ENCODE data around the gene CCNL1. TPM values are rescaled to one million over a fixed set of nuclear protein-coding genes. Genes with fewer than 3 reads are reported as not detected.

Gene CCNL1
- total and polyA plus RNA-seq, 2 of the 4 experiments (the other 2 are of a cell fraction) = 60.9 to 83.3 TPM

DNA sequence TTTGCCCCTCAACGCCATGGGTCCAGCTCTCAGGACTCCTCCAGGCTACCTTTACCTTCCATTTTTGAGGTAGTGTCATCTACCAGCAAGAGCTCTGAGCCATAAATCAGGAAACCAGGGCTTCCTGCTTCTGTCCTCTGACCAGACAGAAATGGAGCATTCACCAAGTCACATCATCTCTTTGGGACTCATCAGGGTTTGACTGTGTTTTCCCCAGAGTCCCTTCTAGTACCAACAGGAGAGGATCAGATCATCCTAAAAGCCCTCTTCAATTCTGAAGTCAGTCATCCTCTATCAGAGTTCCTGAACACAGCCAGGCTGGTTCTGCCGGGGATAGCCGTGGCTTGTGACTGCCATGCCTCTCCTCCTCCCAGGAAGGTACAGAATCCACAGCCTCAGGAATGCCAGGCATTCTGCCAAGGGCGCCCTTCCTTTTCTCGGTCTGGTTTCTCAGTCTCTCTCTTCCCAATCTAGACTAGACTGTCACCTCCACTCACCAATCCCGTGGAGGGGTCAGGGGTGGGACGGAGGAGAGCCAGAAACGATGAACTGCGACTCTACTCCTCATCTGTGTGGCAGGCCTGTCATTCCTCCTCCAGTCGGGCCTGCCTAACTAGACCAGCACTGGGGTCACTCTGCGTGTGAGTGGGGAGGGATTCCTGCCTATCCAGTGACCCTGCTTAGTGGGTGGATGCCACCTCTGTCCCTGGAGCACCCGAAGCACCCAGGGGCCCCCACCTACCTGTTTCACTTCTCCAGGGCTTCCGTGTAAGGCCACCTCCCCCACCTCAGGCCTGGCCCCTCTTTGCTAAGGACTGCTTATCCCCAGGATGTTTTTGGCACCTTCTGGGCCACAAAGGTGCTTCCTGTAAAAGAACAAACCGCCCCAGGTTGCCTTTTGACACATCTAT, 30.9 kb downstream of the CCNL1 start:
- peak overlapping the region; percentile 91 for H2AK9ac ChIP-seq (replicated peaks; ENCODE audit: low read depth, low read length, poor library complexity)
- peaks cover 33% of the 10 kb centered on the region for H3K4me1 ChIP-seq (ENCODE audit: control insufficient read depth, insufficient read depth, low read length)
- H4K5ac ChIP-seq (ENCODE audit: low read depth, low read length) = peak overlapping the region; percentile 40
- peak overlapping the region; percentile 69 for H4K91ac ChIP-seq (ENCODE audit: insufficient read depth, low read depth, low read length)
- 0 out of 2 replicates have a peak, but pooled peaks have one; percentile 13 for ATAC-seq (ENCODE audit: low read depth)
- peak overlapping the region; percentile 87 for H2BK120ac ChIP-seq (ENCODE audit: low read depth, low read length)
- no peaks in the 10 kb centered on the region for H3K79me1 ChIP-seq (ENCODE audit: low read depth in 1 of 2, low read length in 2 of 2)
- H2BK20ac ChIP-seq (ENCODE audit: low read depth, low read length) = peak overlapping the region; percentile 89
- peak overlapping the region; percentile 39; the same call in 1 of the 2 replicates for H3K27ac ChIP-seq (ENCODE audit: insufficient read depth, low read length)
- no peak overlapping the region for H3K4me3 ChIP-seq (ENCODE audit: insufficient read depth, low read depth, low read length)
- peak; percentile 30 for DNase-seq
- H3K23ac ChIP-seq (ENCODE audit: low read depth, low read length) = peak overlapping the region; percentile 63
- H2AFZ ChIP-seq (replicated peaks; ENCODE audit: low read length, poor library complexity) = peak overlapping the region; percentile 84
- peak overlapping the region; percentile 33; the same call in 1 of the 2 replicates for H3K18ac ChIP-seq (ENCODE audit: low read depth, low read length)
- H3K14ac ChIP-seq (replicated peaks; ENCODE audit: low read depth, low read length) = peak overlapping the region; percentile 34
- peak overlapping the region; percentile 53 to 77; a peak in 3 of 4 replicates for H4K8ac ChIP-seq (ENCODE audit: low read depth in 2 of 2, low read length in 2 of 2)
- H2BK15ac ChIP-seq (ENCODE audit: low read depth, low read length) = peak overlapping the region; percentile 79
- H3K27me3 ChIP-seq (ENCODE audit: control insufficient read depth, insufficient read depth, low read length) = no peaks in the 10 kb centered on the region
- no peaks in the 10 kb centered on the region for H4K20me1 ChIP-seq (ENCODE audit: insufficient read depth, low read length)
- H3K9me1 ChIP-seq (ENCODE audit: insufficient read depth, low read length) = peaks cover 39% of the 10 kb centered on the region
- ChIA-PET CTCF (interaction anchor here (1.1 kb wide), 1 partner anchor 37 kb away, joined by 3 read pairs; no protein-coding TSS in a partner anchor), POLR2A (ENCODE audit: unreplicated experiment) (no interaction called here)
- H2AK5ac ChIP-seq (ENCODE audit: low read depth, low read length) = peak overlapping the region; percentile 71
- no TSS peak for BruUV-seq (replicated peaks)
- peak overlapping the region; percentile 83 for H2BK5ac ChIP-seq (ENCODE audit: low read depth, low read length, poor library complexity, severe bottlenecking)
- H3K4ac ChIP-seq (ENCODE audit: low read depth, low read length) = peak overlapping the region; percentile 85
- intact Hi-C loops (cut with micrococcal nuclease) = no loop called here
- no peak overlapping the region for H3K9ac ChIP-seq (ENCODE audit: low read depth, low read length)
- no peak overlapping the region for H3K4me2 ChIP-seq (ENCODE audit: low read depth, low read length)
- no peaks in the 10 kb centered on the region for H3K36me3 ChIP-seq (ENCODE audit: control insufficient read depth, insufficient read depth, low read length)
- no peaks in the 10 kb centered on the region for H3K9me3 ChIP-seq (ENCODE audit: control insufficient read depth, insufficient read depth, low read length)
- in situ Hi-C loops (cut with MboI; ENCODE audit: low sequenced_read_pairs) = loop anchor here (5.0 to 25.0 kb wide), 2 partner anchors 37 to 1142 kb away; no protein-coding TSS in a partner anchor
- dilution Hi-C loops (cut with HindIII; ENCODE audit: low sequenced_read_pairs, unreplicated experiment) = no loop called here
- WGBS, 2 experiments (ENCODE audit: extremely low coverage in 2 of 2, insufficient read length in 1 of 2) = 33% methylated on average over 3 of the region's 14 CpGs; no CpG with 5 or more reads in 1 of the 2 experiments
- H3K56ac ChIP-seq (ENCODE audit: extremely low read depth, insufficient read depth, low read length) = peak overlapping the region; percentile 29; the same call in 1 of the 2 replicates
- TF ChIP-seq SMC3 (IDR thresholded peaks at IDR 0.05; ENCODE audit: low read depth, low read length) (no peak), MAZ (IDR thresholded peaks at IDR 0.05; ENCODE audit: borderline replicate concordance, low read depth, low read length) (no peak), BHLHE40 (IDR thresholded peaks at IDR 0.05; ENCODE audit: low read depth, low read length) (no peak), CHD1 (IDR thresholded peaks at IDR 0.05; ENCODE audit: low read depth, low read length) (no peak), MAFK (IDR thresholded peaks at IDR 0.05; ENCODE audit: low read depth, low read length) (no peak), MXI1 (IDR thresholded peaks at IDR 0.05; ENCODE audit: borderline replicate concordance, low read depth, low read length) (no peak), RCOR1 (IDR thresholded peaks at IDR 0.05; ENCODE audit: insufficient replicate concordance, low read length) (no peak), POLR2A (IDR thresholded peaks at IDR 0.05; ENCODE audit: low read depth, low read length) (no peak), NFE2L2 (IDR thresholded peaks at IDR 0.05; ENCODE audit: low read depth, low read length) (no peak), RAD21 (IDR thresholded peaks at IDR 0.05; ENCODE audit: low read length) (no peak), CEBPB (IDR thresholded peaks at IDR 0.05; ENCODE audit: low read depth, low read length) (no peak)
- TF ChIP-seq, protein P1, sequence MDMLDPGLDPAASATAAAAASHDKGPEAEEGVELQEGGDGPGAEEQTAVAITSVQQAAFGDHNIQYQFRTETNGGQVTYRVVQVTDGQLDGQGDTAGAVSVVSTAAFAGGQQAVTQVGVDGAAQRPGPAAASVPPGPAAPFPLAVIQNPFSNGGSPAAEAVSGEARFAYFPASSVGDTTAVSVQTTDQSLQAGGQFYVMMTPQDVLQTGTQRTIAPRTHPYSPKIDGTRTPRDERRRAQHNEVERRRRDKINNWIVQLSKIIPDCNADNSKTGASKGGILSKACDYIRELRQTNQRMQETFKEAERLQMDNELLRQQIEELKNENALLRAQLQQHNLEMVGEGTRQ (IDR thresholded peaks at IDR 0.05; ENCODE audit: low read depth, low read length) = no peak
- TF ChIP-seq, protein P2, sequence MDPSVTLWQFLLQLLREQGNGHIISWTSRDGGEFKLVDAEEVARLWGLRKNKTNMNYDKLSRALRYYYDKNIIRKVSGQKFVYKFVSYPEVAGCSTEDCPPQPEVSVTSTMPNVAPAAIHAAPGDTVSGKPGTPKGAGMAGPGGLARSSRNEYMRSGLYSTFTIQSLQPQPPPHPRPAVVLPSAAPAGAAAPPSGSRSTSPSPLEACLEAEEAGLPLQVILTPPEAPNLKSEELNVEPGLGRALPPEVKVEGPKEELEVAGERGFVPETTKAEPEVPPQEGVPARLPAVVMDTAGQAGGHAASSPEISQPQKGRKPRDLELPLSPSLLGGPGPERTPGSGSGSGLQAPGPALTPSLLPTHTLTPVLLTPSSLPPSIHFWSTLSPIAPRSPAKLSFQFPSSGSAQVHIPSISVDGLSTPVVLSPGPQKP (IDR thresholded peaks at IDR 0.05; ENCODE audit: borderline replicate concordance, low read depth, low read length) = no peak

Data from IMR-90 (cell line).